ENCODE results near the gene NOS1AP.

NOS1AP gene

GRCh38 chr1:162230517-162230916, 161.0 kb downstream of the NOS1AP start:
- no peak for DNase-seq (ENCODE audit: low read depth)
- no peak for TF ChIP-seq CTCF (IDR thresholded peaks at IDR 0.05; ENCODE audit: insufficient read depth, low read depth, low read length, missing control alignments)
- no peak overlapping the region for H3K4me3 ChIP-seq (ENCODE audit: low read depth, low read length)

GRCh38 chr1:162232034-162232711, 162.7 kb downstream of the NOS1AP start:
- no peak for TF ChIP-seq CTCF (IDR thresholded peaks at IDR 0.05; ENCODE audit: insufficient read depth, low read depth, low read length, missing control alignments)
- H3K4me3 ChIP-seq (ENCODE audit: low read depth, low read length), result no peak overlapping the region
- DNase-seq (ENCODE audit: low read depth), result no peak

- DNase-seq (ENCODE audit: low read depth), result no peak
- TF ChIP-seq CTCF (IDR thresholded peaks at IDR 0.05; ENCODE audit: insufficient read depth, low read depth, low read length, missing control alignments), result no peak
- no peak overlapping the region for H3K4me3 ChIP-seq (ENCODE audit: low read depth, low read length)
Observed at GRCh38 chr1:162233066-162233465, 163.6 kb downstream of the NOS1AP start.

GRCh38 chr1:162233937-162234336, 164.4 kb downstream of the NOS1AP start:
- DNase-seq (ENCODE audit: low read depth), result no peak
- TF ChIP-seq CTCF (IDR thresholded peaks at IDR 0.05; ENCODE audit: insufficient read depth, low read depth, low read length, missing control alignments), result no peak
- H3K4me3 ChIP-seq (ENCODE audit: low read depth, low read length), result no peak overlapping the region

GRCh38 chr1:162234571-162234970, 165.1 kb downstream of the NOS1AP start:
- no peak overlapping the region for H3K4me3 ChIP-seq (ENCODE audit: low read depth, low read length)
- no peak for TF ChIP-seq CTCF (IDR thresholded peaks at IDR 0.05; ENCODE audit: insufficient read depth, low read depth, low read length, missing control alignments)
- no peak for DNase-seq (ENCODE audit: low read depth)

GRCh38 chr1:162235241-162235800, 165.8 kb downstream of the NOS1AP start:
- no peak for TF ChIP-seq CTCF (IDR thresholded peaks at IDR 0.05; ENCODE audit: insufficient read depth, low read depth, low read length, missing control alignments)
- no peak for DNase-seq (ENCODE audit: low read depth)
- no peak overlapping the region for H3K4me3 ChIP-seq (ENCODE audit: low read depth, low read length)

GRCh38 chr1:162236201-162236600, 166.7 kb downstream of the NOS1AP start:
- DNase-seq (ENCODE audit: low read depth), result no peak
- no peak overlapping the region for H3K4me3 ChIP-seq (ENCODE audit: low read depth, low read length)
- TF ChIP-seq CTCF (IDR thresholded peaks at IDR 0.05; ENCODE audit: insufficient read depth, low read depth, low read length, missing control alignments), result no peak

Data from GM12865 (cell line).